A549 (cell line): Measurements from ENCODE around the gene ZCCHC10. TPM values are rescaled to one million over a fixed set of nuclear protein-coding genes. Genes with fewer than 3 reads are reported as not detected.
"Not testable (repeated sequence)": the region's sequence is repeated elsewhere in the genome, so short reads cannot be mapped to it uniquely, and the experiment has no call there.

ENCODE experiments used
- ATAC-seq, 2 experiments: fragments of 200-7000 bp in 1 of 2; fragments of >200 bp in 1 of 2; cut with Nextera tagmentation in 1 of 2; cut with Tn5 transposase in 1 of 2; 3 replicates each; pipeline versions ENCODE4 v1.8.0 to v1.9.1; 2018 to 2020; ENCODE audit warnings: mild to moderate bottlenecking in 1 of 2, moderate library complexity in 1 of 2
- CTCF ChIA-PET: fragments of 300-600 bp; sonication (Branson Sonifier 250); formaldehyde crosslinking; extraction: SDS; loops from one replicate; lab custom pipeline; 2021; ENCODE audit warnings: antibody characterized with exemption, inconsistent platforms; lab: Yijun Ruan, JAX
- POLR2A ChIA-PET: fragments of 350-600 bp; formaldehyde crosslinking; extraction: SDS; loops from one replicate; lab custom pipeline; 2021; ENCODE audit warnings: antibody characterized with exemption, inconsistent platforms; lab: Yijun Ruan, JAX
- DNase-seq, 2 experiments: peaks; one replicate each; pipeline versions ENCODE4 v3.0.0 to v3.0.0-alpha.2; 2011 to 2016; ENCODE audit warnings: low read depth in 1 of 2, low spot score in 1 of 2
- FAIRE-seq: peaks from 2 replicates; lab custom pipeline; 2011; peaks lifted over from hg19 to GRCh38; lab: Jason Lieb, UNC
- H3K27ac ChIP-seq, 2 experiments: fragments of >200 bp; sonication (Bioruptor Twin); formaldehyde crosslinking; 3 replicates each; pipeline ENCODE4 v1.5.1; 2016 to 2017
- H3K4me1 ChIP-seq: fragments of >200 bp; sonication (Bioruptor Twin); formaldehyde crosslinking; 3 replicates; pipeline ENCODE4 v1.6.1; 2016
- H3K4me2 ChIP-seq: fragments of >200 bp; sonication (Bioruptor Twin); formaldehyde crosslinking; 3 replicates; pipeline ENCODE4 v1.6.1; 2016
- H3K4me3 ChIP-seq: fragments of >200 bp; sonication (Bioruptor Twin); formaldehyde crosslinking; 3 replicates; pipeline ENCODE4 v1.5.1; 2016
- H3K9me3 ChIP-seq: fragments of >200 bp; sonication (Bioruptor Twin); formaldehyde crosslinking; 3 replicates; pipeline ENCODE4 v1.6.1; 2016
- CBX8 ChIP-seq: fragments of 200-600 bp; sonication (generic); IDR thresholded peaks from 2 replicates; pipeline ENCODE4 v1.6.1; 2016
- CHD2 ChIP-seq: fragments of 150-350 bp; IDR thresholded peaks from 2 replicates; pipeline ENCODE4 v1.6.1; 2014; ENCODE audit warnings: low read length; ENCODE audit not compliant: partially characterized antibody
- ESRRA ChIP-seq: fragments of 150-350 bp; IDR thresholded peaks from 2 replicates; pipeline ENCODE4 v1.6.1; 2014; ENCODE audit warnings: mild to moderate bottlenecking, low read length, borderline replicate concordance
- FOSL2 ChIP-seq, 2 experiments: fragments of 450-650 bp in 1 of 2; fragments of >200 bp in 1 of 2; sonication (Bioruptor Twin) in 1 of 2; formaldehyde crosslinking; IDR thresholded peaks; 2 replicates each; pipeline versions ENCODE4 v1.5.0 to v1.6.1; 2016 to 2020; ENCODE audit warnings: mild to moderate bottlenecking in 1 of 2, moderate library complexity in 1 of 2
- GATA3 ChIP-seq: IDR thresholded peaks from 2 replicates; pipeline ENCODE4 v1.6.1; 2012; ENCODE audit warnings: borderline replicate concordance
- HEYL ChIP-seq: fragments of 250-450 bp; sonication (Bioruptor Pico); IDR thresholded peaks from 2 replicates; pipeline ENCODE4 v1.8.0; 2021; ENCODE audit warnings: mild to moderate bottlenecking, moderate library complexity
- HOXA7 ChIP-seq: fragments of 250-450 bp; sonication (Bioruptor Pico); IDR thresholded peaks from 2 replicates; pipeline ENCODE4 v1.5.0; 2020; ENCODE audit warnings: mild to moderate bottlenecking, moderate library complexity
- HOXB13 ChIP-seq: fragments of 250-450 bp; sonication (Bioruptor Pico); IDR thresholded peaks from 2 replicates; pipeline ENCODE4 v1.5.0; 2020; ENCODE audit warnings: low read depth, mild to moderate bottlenecking, moderate library complexity
- HOXB5 ChIP-seq: fragments of 250-450 bp; sonication (Bioruptor Pico); IDR thresholded peaks from 2 replicates; pipeline ENCODE4 v1.5.0; 2020; ENCODE audit warnings: mild to moderate bottlenecking, moderate library complexity
- JUNB ChIP-seq: fragments of >200 bp; sonication (Bioruptor Twin); formaldehyde crosslinking; IDR thresholded peaks from 2 replicates; pipeline ENCODE4 v1.6.1; 2016
- KDM5A ChIP-seq: fragments of 200-600 bp; sonication (generic); IDR thresholded peaks from 2 replicates; pipeline ENCODE4 v1.6.1; 2016; ENCODE audit warnings: antibody characterized with exemption, mild to moderate bottlenecking
- MAZ ChIP-seq: fragments of 150-350 bp; IDR thresholded peaks from 2 replicates; pipeline ENCODE4 v1.6.1; 2014; ENCODE audit warnings: antibody characterized with exemption, low read depth, low read length, borderline replicate concordance
- MYC ChIP-seq: IDR thresholded peaks from 2 replicates; pipeline ENCODE4 v1.6.1; 2012; ENCODE audit warnings: mild to moderate bottlenecking, inconsistent platforms, low read length, improper control_type of control experiment, borderline replicate concordance
- NPAS2 ChIP-seq: fragments of 250-450 bp; sonication (Bioruptor Pico); IDR thresholded peaks from 2 replicates; pipeline ENCODE4 v1.8.0; 2022; ENCODE audit warnings: mild to moderate bottlenecking, moderate library complexity, borderline replicate concordance
- NR3C1 ChIP-seq: fragments of >200 bp; sonication (Bioruptor Twin); formaldehyde crosslinking; IDR thresholded peaks from 3 replicates; pipeline ENCODE4 v1.6.1; 2017
- PHF8 ChIP-seq: fragments of 200-600 bp; sonication (generic); IDR thresholded peaks from 2 replicates; pipeline ENCODE4 v1.6.1; 2016; ENCODE audit warnings: low read depth, mild to moderate bottlenecking, antibody characterized with exemption, moderate library complexity, borderline replicate concordance
- POLR2A ChIP-seq: IDR thresholded peaks from 2 replicates; pipeline ENCODE4 v1.6.1; 2012; ENCODE audit warnings: mild to moderate bottlenecking, low read length
- RARB ChIP-seq: fragments of 250-450 bp; sonication (Bioruptor Pico); IDR thresholded peaks from 2 replicates; pipeline ENCODE4 v1.8.0; 2021; ENCODE audit warnings: mild to moderate bottlenecking, moderate library complexity
- RNF2 ChIP-seq: fragments of 200-600 bp; sonication (generic); IDR thresholded peaks from 2 replicates; pipeline ENCODE4 v1.6.1; 2016; ENCODE audit warnings: low read depth, mild to moderate bottlenecking, antibody characterized with exemption, moderate library complexity, borderline replicate concordance
- SREBF2 ChIP-seq: fragments of 450-650 bp; IDR thresholded peaks from 2 replicates; pipeline ENCODE4 v1.6.1; 2014; ENCODE audit warnings: mild to moderate bottlenecking, moderate library complexity
- USF2 ChIP-seq: fragments of 450-650 bp; IDR thresholded peaks from 2 replicates; pipeline ENCODE4 v1.6.1; 2014; ENCODE audit warnings: antibody characterized with exemption
- ZSCAN20 ChIP-seq: fragments of 250-450 bp; sonication (Bioruptor Pico); IDR thresholded peaks from 2 replicates; pipeline ENCODE4 v1.8.0; 2022; ENCODE audit warnings: mild to moderate bottlenecking, moderate library complexity
- WGBS: methylation state at CpG from one replicate; pipeline ENCODE4 v1.1.6; 2017; ENCODE audit errors: missing lambda C conversion rate; 5-methylcytosine and 5-hydroxymethylcytosine counted together
- polyA plus RNA-seq, 4 experiments: library from polyadenylated mRNA; depleted of rRNA in 3 of 4; stranded (reverse); fragments of >200 nt; fragmentation: RNase III in 1 of 4; extraction: RNeasy Plus Mini Kit Qiagen cat#74134 plus additional on column Dnase treatment in 1 of 4; gene quantifications; 2 replicates in 3 of 4; 3 replicates in 1 of 4; pipeline ENCODE4 v1.2.3, GENCODE V29; 2011 to 2017
- TF ChIP-seq, protein P1 (sequence below): fragments of >200 bp; sonication (Bioruptor Twin); formaldehyde crosslinking; IDR thresholded peaks from 2 replicates; pipeline ENCODE4 v1.6.1; 2016
- TF ChIP-seq, protein P2 (sequence below): fragments of 250-450 bp; sonication (Bioruptor Pico); IDR thresholded peaks from 2 replicates; pipeline ENCODE4 v1.5.0; 2021; ENCODE audit warnings: mild to moderate bottlenecking, moderate library complexity, borderline replicate concordance

The ZCCHC10 gene
- polyA plus RNA-seq, 2 of the 4 experiments (the other 2 are of a cell fraction), result 28.3 to 45.7 TPM

- TF ChIP-seq MAZ (no peak), NR3C1 (no peak)
Observed at GRCh38 chr5:132976852-132977251, 49.5 kb downstream of the ZCCHC10 start (continued).

- FAIRE-seq, H3K4me3 ChIP-seq, ATAC-seq, H3K4me1 ChIP-seq, CTCF ChIA-PET, H3K27ac ChIP-seq, H3K4me2 ChIP-seq, DNase-seq: not testable (repeated sequence)
- 86% methylated on average over 7 of the region's 7 CpGs for WGBS
- POLR2A ChIA-PET, result interaction anchor here (1.3 kb wide), 1 partner anchor 79 kb away, joined by 3 read pairs; the partner anchor contains the start of gene HSPA4
- H3K9me3 ChIP-seq, result peaks cover 10% of the 10 kb centered on the region
Observed at GRCh38 chr5:132972436-132972828, 53.9 kb downstream of the ZCCHC10 start.

DNA sequence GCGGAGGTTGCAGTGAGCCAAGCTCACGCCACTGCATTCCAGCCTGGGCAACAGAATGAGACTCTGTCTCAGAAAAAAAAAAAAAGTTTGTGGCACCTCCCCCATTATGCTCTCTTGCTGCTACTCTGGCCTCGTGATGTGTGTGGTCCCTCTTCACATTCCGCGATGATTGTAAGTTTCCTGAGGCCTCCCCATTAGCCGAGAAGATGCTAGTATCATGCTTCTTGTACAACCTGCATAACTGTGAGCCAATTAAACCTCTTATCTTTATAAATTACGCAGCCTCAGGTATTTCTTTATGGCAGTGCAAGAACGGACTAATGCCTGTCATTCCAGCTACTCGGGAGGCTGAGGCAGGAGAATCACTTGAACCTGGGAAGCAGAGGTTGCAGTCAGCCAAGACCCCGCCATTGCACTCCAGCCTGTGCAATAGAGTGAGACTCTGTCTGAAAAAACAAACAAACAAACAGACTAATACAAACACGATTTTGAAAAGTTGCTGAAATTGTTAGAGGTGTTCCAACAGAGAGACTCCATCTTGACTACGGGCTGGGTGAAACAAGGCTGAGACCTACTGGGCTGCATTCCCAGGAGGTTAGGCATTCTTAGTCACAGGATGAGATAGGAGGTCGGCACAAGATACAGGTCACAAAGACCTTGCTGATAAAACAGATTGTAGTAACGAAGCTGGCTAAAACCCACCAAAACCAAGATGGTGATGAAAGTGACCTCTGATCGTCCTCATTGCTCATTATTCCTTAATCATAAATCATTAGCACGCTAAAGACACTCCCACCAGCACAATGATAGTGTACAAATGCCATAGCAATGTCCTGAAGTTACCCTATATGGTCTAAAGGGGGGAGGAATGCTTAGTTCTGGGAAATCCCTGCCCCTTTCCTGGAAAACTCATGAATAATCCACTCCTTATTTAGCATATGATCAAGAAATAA lies 54.6 kb downstream of the ZCCHC10 start:
- Histone ChIP-seq H3K27ac (no peak overlapping the region), H3K4me1 (no peaks in the 10 kb centered on the region), H3K4me2 (no peak overlapping the region), H3K9me3 (peaks cover 4% of the 10 kb centered on the region), H3K4me3 (no peak overlapping the region)
- TF ChIP-seq SREBF2 (no peak), MYC (no peak), RNF2 (no peak), HOXB13 (CRISPR knock-in tag) (no peak), NPAS2 (CRISPR knock-in tag) (no peak), HOXB5 (CRISPR knock-in tag) (no peak), MAZ (no peak), ESRRA (no peak), RARB (CRISPR knock-in tag) (no peak), USF2 (no peak), PHF8 (no peak), CHD2 (no peak), FOSL2 (IDR thresholded peaks at IDR 0.05) (no peak), FOSL2 (CRISPR knock-in tag; IDR thresholded peaks at IDR 0.05) (no peak)
- TF ChIP-seq, protein P1, sequence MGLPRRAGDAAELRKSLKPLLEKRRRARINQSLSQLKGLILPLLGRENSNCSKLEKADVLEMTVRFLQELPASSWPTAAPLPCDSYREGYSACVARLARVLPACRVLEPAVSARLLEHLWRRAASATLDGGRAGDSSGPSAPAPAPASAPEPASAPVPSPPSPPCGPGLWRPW, result no peak
- ChIA-PET CTCF (no interaction called here), POLR2A (interaction anchor here (1.3 kb wide), 1 partner anchor 80 kb away, joined by 3 read pairs; the partner anchor contains the start of gene HSPA4)
- WGBS, result 70% methylated on average over 16 of the region's 16 CpGs
- ATAC-seq, result peak in 1 of 2 experiments; percentile 66; a peak in 3 of 6 replicates
- FAIRE-seq, result no peak
- DNase-seq, result no peak

GRCh38 chr5:132965120-132965519 lies 61.2 kb downstream of the ZCCHC10 start:
- ATAC-seq, result no peak
- no peak for DNase-seq
- Histone ChIP-seq H3K9me3 (no peaks in the 10 kb centered on the region), H3K4me1 (peaks cover 17% of the 10 kb centered on the region), H3K4me2 (no peak overlapping the region), H3K27ac (no peak overlapping the region), H3K4me3 (no peak overlapping the region)
- WGBS, result 83% methylated on average over 4 of the region's 4 CpGs
- POLR2A ChIA-PET, result no interaction called here
- no peak for TF ChIP-seq POLR2A
- no peak for TF ChIP-seq JUNB
- no peak for TF ChIP-seq ZSCAN20 (CRISPR knock-in tag)
- no peak for TF ChIP-seq GATA3
- TF ChIP-seq HEYL (CRISPR knock-in tag), result no peak
- TF ChIP-seq CBX8, result no peak
- TF ChIP-seq, protein P2, sequence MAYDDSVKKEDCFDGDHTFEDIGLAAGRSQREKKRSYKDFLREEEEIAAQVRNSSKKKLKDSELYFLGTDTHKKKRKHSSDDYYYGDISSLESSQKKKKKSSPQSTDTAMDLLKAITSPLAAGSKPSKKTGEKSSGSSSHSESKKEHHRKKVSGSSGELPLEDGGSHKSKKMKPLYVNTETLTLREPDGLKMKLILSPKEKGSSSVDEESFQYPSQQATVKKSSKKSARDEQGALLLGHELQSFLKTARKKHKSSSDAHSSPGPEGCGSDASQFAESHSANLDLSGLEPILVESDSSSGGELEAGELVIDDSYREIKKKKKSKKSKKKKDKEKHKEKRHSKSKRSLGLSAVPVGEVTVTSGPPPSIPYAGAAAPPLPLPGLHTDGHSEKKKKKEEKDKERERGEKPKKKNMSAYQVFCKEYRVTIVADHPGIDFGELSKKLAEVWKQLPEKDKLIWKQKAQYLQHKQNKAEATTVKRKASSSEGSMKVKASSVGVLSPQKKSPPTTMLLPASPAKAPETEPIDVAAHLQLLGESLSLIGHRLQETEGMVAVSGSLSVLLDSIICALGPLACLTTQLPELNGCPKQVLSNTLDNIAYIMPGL (CRISPR knock-in tag), result no peak
- no peak for TF ChIP-seq KDM5A
- no peak for TF ChIP-seq HOXA7
- FAIRE-seq, result no peak
- CTCF ChIA-PET, result interaction anchor here (0.6 kb wide), 1 partner anchor 157 kb away, joined by 3 read pairs; no protein-coding TSS in a partner anchor
